Breast epithelium (tissue), 4 donors: ENCODE data around the gene DDR1. TPM values are rescaled to one million over a fixed set of nuclear protein-coding genes. Genes with fewer than 3 reads are reported as not detected.
"Not testable (repeated sequence)": the region's sequence is repeated elsewhere in the genome, so short reads cannot be mapped to it uniquely, and the experiment has no call there.

Source experiments
- DNase-seq, 2 donors: peaks; one replicate each; pipeline ENCODE4 v3.0.0-alpha.2; 2019; ENCODE audit warnings: low spot score in 2 of 2
- H3K27ac ChIP-seq, 2 donors: fragments of 200-600 bp; sonication (generic) in 1 of 2; one replicate each; pipeline ENCODE4 v1.5.1; 2016 to 2019; ENCODE audit warnings: mild to moderate bottlenecking in 1 of 2
- H3K27me3 ChIP-seq, 2 donors: fragments of 200-600 bp; sonication (generic) in 1 of 2; one replicate each; pipeline versions ENCODE4 v1.5.1 to v1.6.0; 2017 to 2019; ENCODE audit warnings: control low read depth in 1 of 2, mild to moderate bottlenecking in 1 of 2
- H3K36me3 ChIP-seq: fragments of 200-600 bp; one replicate; pipeline ENCODE4 v1.5.1; 2019
- H3K4me1 ChIP-seq, 2 donors: fragments of 200-600 bp; sonication (generic); one replicate each; pipeline ENCODE4 v1.5.1; 2016 to 2019; ENCODE audit warnings: control low read depth in 1 of 2
- H3K4me3 ChIP-seq, 3 donors: fragments of 200-600 bp; sonication (generic); 1 replicate in 2 of 3; 2 replicates in 1 of 3; pipeline ENCODE4 v1.5.1; 2016 to 2019; ENCODE audit warnings: mild to moderate bottlenecking in 3 of 3, moderate library complexity in 2 of 3
- H3K9me3 ChIP-seq, 2 donors: fragments of 200-600 bp; sonication (generic) in 1 of 2; one replicate each; pipeline ENCODE4 v1.5.1; 2016 to 2019; ENCODE audit warnings: control low read depth in 1 of 2
- CTCF ChIP-seq, 3 donors: fragments of 450-650 bp; IDR thresholded peaks; one replicate each; pipeline ENCODE4 v1.5.1; 2016 to 2017; ENCODE audit warnings: antibody characterized with exemption in 3 of 3, mild to moderate bottlenecking in 3 of 3, moderate library complexity in 3 of 3
- POLR2A ChIP-seq: fragments of 450-650 bp; IDR thresholded peaks from one replicate; pipeline ENCODE4 v1.6.1; 2016; ENCODE audit warnings: antibody characterized with exemption, mild to moderate bottlenecking, moderate library complexity
- POLR2AphosphoS5 ChIP-seq, 3 donors: sonication (generic); formaldehyde crosslinking; IDR thresholded peaks; one replicate each; pipeline ENCODE4 v1.6.1; 2017; ENCODE audit warnings: antibody characterized with exemption in 3 of 3
- intact Hi-C: fragments of 100-400 bp; cut with DNase I; formaldehyde crosslinking; loops from one replicate; pipeline ENCODE4 v1.15.1; 2023; ENCODE audit warnings: low total_unique reads
- total RNA-seq, 3 donors: library from RNA; depleted of rRNA; stranded (reverse); fragments of >200 nt; gene quantifications; one replicate each; pipeline ENCODE4 v1.1.0, GENCODE V29; 2016

The DDR1 gene
- total RNA-seq, 3 donors from 2014 or later, result 18.1 to 149 (median 72.1) TPM

DNA sequence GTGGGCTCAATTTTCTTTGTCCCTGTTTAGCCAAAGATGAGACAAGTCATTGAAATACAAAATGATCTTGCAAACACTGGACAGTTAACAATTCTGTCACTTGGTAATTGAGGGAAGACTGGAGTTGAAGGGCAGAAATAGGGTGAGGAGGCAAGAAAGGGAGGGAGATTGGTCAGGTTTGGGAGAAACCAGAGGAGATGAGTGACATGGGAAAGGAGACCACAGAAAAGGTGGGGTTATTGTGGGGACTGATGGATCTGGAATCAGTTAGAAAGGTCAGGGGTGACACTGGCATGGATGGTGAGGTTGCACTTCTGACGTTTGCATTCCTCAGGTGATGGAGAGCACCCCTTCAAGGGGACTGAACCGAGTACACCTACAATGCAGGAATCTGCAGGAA lies 24.4 kb downstream of the DDR1 start:
- peaks cover 3 to 7% of the 10 kb centered on the region in 2 donors for H3K4me1 ChIP-seq
- intact Hi-C loops, result no loop called here
- TF ChIP-seq CTCF (IDR thresholded peaks at IDR 0.05) (no peak), POLR2A (no peak), POLR2AphosphoS5 (IDR thresholded peaks at IDR 0.05) (no peak)
- no peaks in the 10 kb centered on the region for H3K27me3 ChIP-seq
- no peak for DNase-seq
- H3K4me3 ChIP-seq, result peak overlapping the region; percentile 74 to 89 (median 83)
- H3K27ac ChIP-seq, result no peak overlapping the region
- no peaks in the 10 kb centered on the region for H3K9me3 ChIP-seq
- H3K36me3 ChIP-seq, result no peaks in the 10 kb centered on the region

DNA sequence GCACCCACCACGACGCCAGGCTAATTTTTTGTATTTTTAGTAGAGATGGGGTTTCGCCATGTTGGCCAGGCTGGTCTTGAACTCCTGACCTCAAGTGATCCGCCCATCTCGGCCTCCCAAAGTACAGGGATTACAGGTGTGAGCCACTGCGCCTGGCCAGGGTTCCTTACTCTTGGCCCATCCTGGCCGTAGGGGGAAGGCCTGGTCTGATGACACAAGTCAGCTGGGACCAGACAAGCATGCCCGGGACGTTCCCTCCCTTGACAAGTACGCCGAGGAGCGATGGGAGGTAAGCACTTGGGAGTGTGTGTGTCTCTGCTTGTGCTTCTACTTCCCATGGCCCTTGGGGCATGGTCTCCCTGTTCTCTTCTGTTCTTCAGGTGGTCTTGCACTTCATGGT lies 26.2 kb downstream of the DDR1 start:
- not testable (repeated sequence) for H3K27ac ChIP-seq
- intact Hi-C loops, result loop anchor here (10.0 kb wide), 1 partner anchor 164 kb away; no protein-coding TSS in a partner anchor

GRCh38 chr6:30912746-30913520 lies 28.6 kb downstream of the DDR1 start:
- H3K27me3 ChIP-seq, result no peaks in the 10 kb centered on the region
- H3K4me3 ChIP-seq, result peak overlapping the region in 1 of 3 donors; percentile 66
- DNase-seq, result no peak
- H3K4me1 ChIP-seq, result peaks cover 3 to 19% of the 10 kb centered on the region in 2 donors
- intact Hi-C loops, result loop anchor here (10.0 kb wide), 1 partner anchor 162 kb away; no protein-coding TSS in a partner anchor
- H3K9me3 ChIP-seq, result no peaks in the 10 kb centered on the region
- no peak for TF ChIP-seq POLR2A
- TF ChIP-seq CTCF (IDR thresholded peaks at IDR 0.05), result no peak
- no peak for TF ChIP-seq POLR2AphosphoS5 (IDR thresholded peaks at IDR 0.05)
- H3K36me3 ChIP-seq, result no peaks in the 10 kb centered on the region
- peak overlapping the region; percentile 93 to 96 for H3K27ac ChIP-seq

More for the DNA sequence above, 26.2 kb downstream of the DDR1 start:
- H3K4me1 ChIP-seq, result peaks cover 3 to 15% of the 10 kb centered on the region in 2 donors
- H3K36me3 ChIP-seq, DNase-seq, H3K27me3 ChIP-seq, H3K4me3 ChIP-seq, H3K9me3 ChIP-seq: not testable (repeated sequence)

- peak overlapping the region; percentile 93 to 96 for H3K27ac ChIP-seq
- no peaks in the 10 kb centered on the region for H3K27me3 ChIP-seq
- H3K4me3 ChIP-seq, result peak overlapping the region; percentile 51 to 77 (median 66)
- H3K4me1 ChIP-seq, result peaks cover 3 to 16% of the 10 kb centered on the region in 2 donors
- no peaks in the 10 kb centered on the region for H3K36me3 ChIP-seq
- no peak for TF ChIP-seq POLR2A
- TF ChIP-seq CTCF (IDR thresholded peaks at IDR 0.05), result no peak
- no peak for TF ChIP-seq POLR2AphosphoS5 (IDR thresholded peaks at IDR 0.05)
- intact Hi-C loops, result loop anchor here (10.0 kb wide), 1 partner anchor 161 kb away; no protein-coding TSS in a partner anchor
- H3K9me3 ChIP-seq, result no peaks in the 10 kb centered on the region
- no peak for DNase-seq
These were observed 29.4 kb downstream of the DDR1 start for GRCh38 chr6:30913721-30914075.

DNA sequence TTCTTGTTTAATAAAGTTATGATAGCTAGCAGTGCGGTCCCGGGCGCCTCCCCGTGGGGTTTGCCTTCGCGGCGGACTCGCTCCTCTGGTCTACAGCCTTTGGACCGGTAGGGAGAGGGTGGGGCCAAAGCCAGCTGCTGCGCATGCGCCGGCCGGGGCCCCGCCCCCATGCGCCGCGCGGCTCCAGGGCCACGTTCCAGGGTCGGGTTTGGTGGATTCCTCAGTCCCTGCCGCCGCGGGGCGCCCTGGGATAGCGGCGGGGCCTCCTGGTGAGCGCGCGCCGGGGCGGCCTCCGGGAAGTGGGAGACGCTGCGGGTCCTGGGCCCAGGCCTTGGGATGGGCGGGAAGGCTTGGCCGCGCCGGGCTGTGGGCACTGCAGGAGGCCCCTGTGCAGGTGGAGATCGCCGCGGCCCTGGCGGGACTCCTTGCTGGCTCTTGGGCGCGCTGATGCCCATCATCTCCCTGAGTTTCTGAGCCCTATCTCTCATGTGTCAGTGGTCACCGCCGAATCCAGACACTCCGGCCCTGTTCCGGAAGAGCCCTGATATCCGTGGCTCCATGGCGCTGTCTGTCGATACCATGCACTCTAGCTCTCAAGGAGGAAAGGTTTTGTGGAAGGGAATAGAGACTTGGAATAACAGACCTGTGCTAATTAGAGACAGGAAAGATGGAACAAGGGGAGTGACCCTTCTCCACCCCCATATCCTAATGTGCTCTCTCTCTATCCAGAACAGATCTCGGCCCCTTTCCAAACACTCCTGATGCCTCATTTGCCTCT lies 29.9 kb downstream of the DDR1 start, which contains the start of gene VARS2:
TSS of gene VARS2 (plus strand) at position 163 of the 778 bp plus-strand sequence. CDS start at position 762, 599 bp downstream.
- TF ChIP-seq POLR2AphosphoS5 (IDR thresholded peaks at IDR 0.05), result peak; percentile 73 to 83 (median 82)
- peak in 1 of 3 donors; percentile 33 for TF ChIP-seq CTCF (IDR thresholded peaks at IDR 0.05)
- peak; percentile 83 for TF ChIP-seq POLR2A
- H3K27me3 ChIP-seq, result no peaks in the 10 kb centered on the region
- peak within 1 kb of the TSS; percentile 51 to 77 (median 66) for H3K4me3 ChIP-seq
- H3K9me3 ChIP-seq, result no peaks in the 10 kb centered on the region
- H3K36me3 ChIP-seq, result no peaks in the 10 kb centered on the region
- peak within 1 kb of the TSS; percentile 93 to 96 for H3K27ac ChIP-seq
- intact Hi-C loops, result loop anchor here (10.0 kb wide), 1 partner anchor 161 kb away; no protein-coding TSS in a partner anchor
- peaks cover 3 to 12% of the 10 kb centered on the region in 2 donors for H3K4me1 ChIP-seq
- DNase-seq, result peak; percentile 94 to 96
